ENCODE measurements around the gene P4HA3.

DNA sequence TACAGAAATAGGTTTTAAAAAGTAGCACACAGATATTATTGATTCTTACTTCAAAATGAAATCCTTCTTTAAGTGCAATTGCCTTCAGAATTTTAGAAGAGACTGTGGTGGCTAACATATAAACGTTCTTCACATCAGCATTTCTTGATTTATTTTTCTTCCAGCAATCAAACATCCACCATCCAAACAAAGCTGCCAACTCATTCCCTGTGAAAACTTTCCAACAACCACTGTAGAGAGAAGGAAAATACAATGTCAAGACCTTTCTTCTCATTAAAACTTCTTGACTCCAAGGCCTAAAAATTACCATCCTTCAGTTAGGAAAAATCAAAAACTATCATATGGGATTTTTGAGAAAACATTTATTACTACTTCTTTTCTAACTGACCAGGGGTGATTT is 34.0 kb upstream of the P4HA3 start:
- TF ChIP-seq, protein P1, sequence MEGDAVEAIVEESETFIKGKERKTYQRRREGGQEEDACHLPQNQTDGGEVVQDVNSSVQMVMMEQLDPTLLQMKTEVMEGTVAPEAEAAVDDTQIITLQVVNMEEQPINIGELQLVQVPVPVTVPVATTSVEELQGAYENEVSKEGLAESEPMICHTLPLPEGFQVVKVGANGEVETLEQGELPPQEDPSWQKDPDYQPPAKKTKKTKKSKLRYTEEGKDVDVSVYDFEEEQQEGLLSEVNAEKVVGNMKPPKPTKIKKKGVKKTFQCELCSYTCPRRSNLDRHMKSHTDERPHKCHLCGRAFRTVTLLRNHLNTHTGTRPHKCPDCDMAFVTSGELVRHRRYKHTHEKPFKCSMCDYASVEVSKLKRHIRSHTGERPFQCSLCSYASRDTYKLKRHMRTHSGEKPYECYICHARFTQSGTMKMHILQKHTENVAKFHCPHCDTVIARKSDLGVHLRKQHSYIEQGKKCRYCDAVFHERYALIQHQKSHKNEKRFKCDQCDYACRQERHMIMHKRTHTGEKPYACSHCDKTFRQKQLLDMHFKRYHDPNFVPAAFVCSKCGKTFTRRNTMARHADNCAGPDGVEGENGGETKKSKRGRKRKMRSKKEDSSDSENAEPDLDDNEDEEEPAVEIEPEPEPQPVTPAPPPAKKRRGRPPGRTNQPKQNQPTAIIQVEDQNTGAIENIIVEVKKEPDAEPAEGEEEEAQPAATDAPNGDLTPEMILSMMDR (IDR thresholded peaks at IDR 0.05), result no peak
- TF ChIP-seq POLR2A (IDR thresholded peaks at IDR 0.05), result no peak

Data from adrenal gland (tissue), 5 donors.